GM19240 (cell line): Measurements from ENCODE around the gene CAPN9.
"Not testable (repeated sequence)": the region's sequence is repeated elsewhere in the genome, so short reads cannot be mapped to it uniquely, and the experiment has no call there.

Experiments used
- DNase-seq: peaks from one replicate; pipeline ENCODE4 v3.0.0; 2011; ENCODE audit warnings: low spot score; ENCODE audit not compliant: insufficient read length

The CAPN9 gene

DNA sequence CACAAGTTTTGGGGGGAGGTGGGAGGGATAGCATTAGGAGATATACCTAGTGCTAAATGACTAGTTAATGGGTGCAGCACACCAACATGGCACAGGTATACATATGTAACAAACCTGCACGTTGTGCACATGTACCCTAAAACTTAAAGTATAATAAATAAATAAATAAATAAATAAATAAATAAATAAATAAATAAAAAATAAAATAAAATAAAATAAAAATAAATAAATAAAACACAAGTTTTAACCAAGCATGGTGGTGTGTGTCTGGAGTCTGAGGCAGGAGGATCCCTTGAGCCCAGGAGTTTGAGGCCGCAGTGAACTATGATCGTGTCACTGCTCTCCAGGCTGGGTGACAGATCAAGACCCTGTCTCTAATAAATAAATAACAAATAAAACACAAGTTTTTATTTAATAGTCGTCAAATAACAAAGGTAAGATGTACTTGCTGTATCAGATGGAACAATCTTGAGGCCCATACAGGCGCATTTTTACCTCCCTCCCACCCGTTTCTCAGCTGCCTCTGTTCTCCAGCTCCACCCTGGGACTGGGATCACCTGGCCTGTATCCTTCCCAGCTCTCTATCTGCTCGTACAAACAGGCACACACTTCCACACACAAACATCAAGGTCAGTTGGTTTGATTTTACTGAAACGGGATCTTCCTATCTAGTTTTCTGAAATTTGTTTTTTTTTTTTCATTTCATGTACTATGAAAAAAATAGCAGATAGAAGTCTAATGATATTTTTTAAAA, 20.8 kb downstream of the CAPN9 start:
- not testable (repeated sequence) for DNase-seq

DNA sequence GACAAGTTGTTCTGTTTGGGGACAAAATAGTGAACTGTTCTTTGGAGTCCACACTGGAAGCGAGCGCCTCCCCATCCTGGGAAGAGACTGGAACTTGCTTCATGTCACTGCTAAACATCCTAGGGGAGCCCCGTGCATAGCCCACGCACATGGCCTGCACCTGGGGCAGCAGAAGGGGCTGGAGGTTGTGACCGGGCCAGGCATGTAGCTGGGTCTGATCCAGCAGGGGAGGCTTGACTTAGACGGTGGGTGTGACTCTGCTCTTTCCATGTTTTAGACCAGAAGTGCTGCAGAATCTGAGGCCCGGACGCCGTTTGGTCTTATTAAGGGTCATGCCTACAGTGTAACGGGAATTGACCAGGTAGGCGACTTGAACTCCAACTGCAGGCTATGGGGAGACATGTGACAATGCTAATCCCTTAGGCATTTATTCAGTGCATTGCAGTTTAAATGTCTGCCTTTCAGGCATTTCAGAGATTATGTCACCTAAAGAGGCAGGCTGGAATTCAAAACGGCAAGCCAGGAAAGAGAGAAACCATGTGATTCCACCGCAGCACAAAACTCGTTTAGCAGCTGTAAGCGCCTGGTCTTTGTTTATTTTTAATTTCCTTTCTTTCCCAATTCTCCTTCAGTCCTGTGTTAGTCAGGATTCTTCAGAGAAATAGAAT, 21.8 kb downstream of the CAPN9 start:
- DNase-seq: no peak

GRCh38 chr1:230770317-230770716, 23.1 kb downstream of the CAPN9 start:
- DNase-seq: no peak

DNA sequence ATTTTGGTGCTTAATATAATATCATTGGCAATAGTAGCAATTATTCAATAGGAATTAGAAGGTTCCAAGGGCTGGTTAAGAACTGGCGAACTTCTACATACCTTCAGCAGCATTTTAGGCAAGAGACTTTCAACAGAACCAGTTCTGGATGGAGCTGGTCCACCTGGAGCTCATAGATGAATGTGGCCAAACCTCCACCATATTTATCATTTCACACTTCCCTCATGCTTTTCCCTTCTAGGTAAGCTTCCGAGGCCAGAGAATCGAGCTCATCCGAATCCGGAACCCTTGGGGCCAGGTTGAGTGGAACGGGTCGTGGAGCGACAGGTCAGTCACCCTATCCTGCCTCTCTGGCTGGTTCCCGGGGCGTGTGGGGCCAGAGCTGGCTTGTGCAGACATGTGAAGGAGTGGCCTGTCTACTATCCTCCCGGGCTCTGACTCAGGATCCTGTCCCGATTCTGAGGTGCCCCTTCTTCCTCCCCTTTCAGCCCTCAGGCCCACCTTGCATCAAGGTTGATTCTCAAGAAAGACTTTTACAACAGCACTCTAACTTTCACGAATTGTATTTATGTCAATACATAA, 24.7 kb downstream of the CAPN9 start:
- DNase-seq: no peak

- no peak for DNase-seq
These were observed 25.5 kb downstream of the CAPN9 start for GRCh38 chr1:230772457-230773395.

- DNase-seq: no peak
These were observed 26.3 kb downstream of the CAPN9 start for GRCh38 chr1:230773396-230774033.

GRCh38 chr1:230778916-230779590, 31.9 kb downstream of the CAPN9 start:
- no peak for DNase-seq

GRCh38 chr1:230781131-230781530, 33.9 kb downstream of the CAPN9 start:
- DNase-seq: no peak

DNA sequence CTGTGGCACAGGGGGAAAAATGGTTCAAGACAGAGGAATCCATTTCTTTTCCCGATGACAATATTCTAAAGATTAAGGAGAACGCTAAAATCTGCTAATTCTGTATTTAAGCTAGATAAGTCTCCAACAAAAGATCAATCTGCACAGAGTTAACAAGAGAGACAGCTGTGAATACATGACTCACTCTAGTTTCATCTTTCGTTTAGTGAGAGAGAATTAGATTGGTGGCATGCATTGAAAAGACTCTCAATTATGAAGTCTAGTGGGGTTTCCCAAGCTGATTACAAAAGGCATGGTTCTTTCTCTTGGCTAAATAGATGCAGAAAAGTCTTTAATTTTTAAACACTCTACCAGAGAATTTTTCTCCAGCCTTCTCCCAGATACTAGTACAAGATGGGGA, 34.4 kb downstream of the CAPN9 start:
- no peak for DNase-seq

DNA sequence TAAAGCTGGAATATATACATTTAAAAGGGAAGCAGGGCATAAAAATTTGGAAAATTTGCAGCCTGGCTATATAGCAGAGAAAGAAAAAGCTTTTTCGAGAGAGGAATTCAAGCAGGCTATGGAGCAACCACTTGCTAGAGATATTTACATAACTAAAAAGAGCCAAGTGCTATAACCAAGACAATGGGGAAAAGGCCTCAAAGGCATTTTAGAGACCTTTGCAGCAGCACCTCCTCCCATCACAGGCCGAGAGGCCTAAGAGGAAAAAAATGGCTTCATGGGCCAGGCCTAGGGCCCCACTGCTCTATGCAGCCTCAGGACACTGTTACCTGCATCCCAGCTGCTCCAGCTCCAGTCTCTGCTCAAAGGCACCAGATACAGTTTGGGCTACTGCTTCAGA, 37.0 kb downstream of the CAPN9 start:
- DNase-seq: no peak

DNA sequence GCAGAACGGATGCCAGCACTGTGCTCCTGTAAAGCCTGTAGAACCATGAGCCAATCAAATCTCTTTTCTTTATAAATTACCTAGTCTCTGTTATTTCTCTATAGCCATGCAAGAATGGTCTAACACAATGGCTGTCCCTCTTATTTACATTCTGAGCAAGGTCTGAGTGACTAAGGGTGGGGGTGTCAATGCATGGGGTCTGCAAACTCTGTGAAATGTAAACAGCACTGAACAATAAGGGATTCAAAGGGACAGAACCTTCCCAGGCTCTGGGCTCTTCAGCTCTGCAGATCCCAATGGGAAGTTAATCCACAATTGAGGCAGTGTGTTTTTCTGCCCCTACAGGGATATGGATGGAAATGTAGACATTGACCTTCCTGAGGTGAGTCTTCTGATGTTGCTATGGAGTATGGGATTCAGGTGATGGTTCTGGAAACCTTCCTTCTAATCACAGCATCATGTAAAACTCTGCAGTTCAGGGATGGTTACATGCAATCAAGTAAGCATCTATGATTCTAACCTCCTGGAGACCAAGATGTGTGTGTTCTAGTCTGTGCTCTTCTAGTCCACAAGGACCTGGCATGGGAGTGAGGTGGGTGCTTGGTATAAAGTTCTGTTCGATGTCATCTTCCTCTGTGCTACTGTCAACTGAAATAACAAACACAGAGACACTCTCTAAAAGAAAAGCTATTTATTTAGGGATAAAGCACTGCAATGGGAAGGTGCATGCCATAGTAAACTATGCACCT, 38.6 kb downstream of the CAPN9 start:
- no peak for DNase-seq

- no peak for DNase-seq
These were observed 39.2 kb downstream of the CAPN9 start for GRCh38 chr1:230786385-230786753.

GRCh38 chr1:230787471-230787870, 40.3 kb downstream of the CAPN9 start:
- DNase-seq: no peak

DNA sequence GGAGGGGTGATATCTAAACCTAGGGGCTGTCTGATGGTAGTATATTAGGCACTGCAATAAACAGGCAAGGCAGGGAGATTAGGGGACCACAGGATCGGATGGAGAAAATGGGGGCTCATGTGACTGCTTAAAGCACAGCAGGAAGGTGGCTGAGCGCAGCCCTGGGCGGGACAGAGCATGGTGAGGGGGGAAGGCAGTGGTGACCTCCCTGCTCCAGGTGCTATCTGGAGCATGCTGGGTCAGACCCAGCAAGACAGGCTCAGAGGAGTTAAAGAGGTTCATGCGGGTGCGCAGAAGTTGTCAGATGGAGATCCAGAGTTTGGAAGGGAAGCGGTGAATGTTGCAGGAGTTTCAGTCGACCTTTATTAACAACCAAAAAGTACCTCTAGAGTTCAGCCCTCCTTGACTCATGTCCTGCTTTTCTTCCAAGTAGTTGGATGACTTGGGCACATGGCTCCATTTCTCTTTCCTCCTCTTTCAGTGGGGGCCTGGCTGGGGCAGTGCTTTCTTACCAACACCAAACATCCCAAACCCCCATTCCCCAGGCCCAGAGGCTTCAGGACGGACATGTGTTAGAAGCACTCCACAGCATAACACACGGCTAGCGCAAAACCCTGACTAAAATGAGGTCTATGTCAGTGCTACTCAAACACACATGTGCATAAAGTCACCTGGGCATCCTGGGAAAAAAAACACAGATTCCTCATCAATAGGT, 41.5 kb downstream of the CAPN9 start:
- DNase-seq: no peak

- no peak for DNase-seq
These were observed 42.8 kb downstream of the CAPN9 start for GRCh38 chr1:230790026-230790425.

DNA sequence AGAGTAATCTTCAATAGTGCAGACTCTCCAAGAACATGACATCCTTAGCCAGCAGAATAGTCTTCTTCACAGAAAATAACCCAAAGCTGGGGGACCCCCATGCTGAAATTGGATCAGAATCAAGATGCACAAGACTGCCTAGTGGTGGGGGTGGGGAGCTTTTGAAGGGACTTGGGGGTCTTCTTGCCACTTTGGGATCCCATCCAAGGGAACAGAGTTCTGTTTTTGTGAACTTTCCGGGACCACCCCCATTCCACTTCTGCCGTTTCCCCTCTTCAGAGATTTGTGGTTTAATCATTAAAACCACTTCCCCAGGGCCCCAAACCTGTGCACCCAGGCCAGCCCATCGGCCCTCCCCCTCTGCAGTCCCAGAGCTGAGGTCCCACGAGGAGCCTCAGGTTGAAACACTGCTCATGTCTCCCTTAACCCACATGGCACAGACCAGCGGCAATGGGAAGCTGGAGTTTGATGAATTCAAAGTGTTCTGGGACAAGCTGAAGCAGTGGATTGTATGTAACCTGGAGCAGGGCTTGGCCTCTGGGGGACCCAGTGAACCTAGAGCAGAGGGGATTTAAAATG, 44.9 kb downstream of the CAPN9 start:
- no peak for DNase-seq

- no peak for DNase-seq
These were observed 45.7 kb downstream of the CAPN9 start for GRCh38 chr1:230792691-230793462.

- no peak for DNase-seq
These were observed 46.2 kb downstream of the CAPN9 start for GRCh38 chr1:230793463-230793745.
